Effector memory CD4-positive, alpha-beta T cell (primary cell): ENCODE measurements around the gene AFAP1L1.
"Not testable (repeated sequence)": the region's sequence is repeated elsewhere in the genome, so short reads cannot be mapped to it uniquely, and the experiment has no call there.

ENCODE experiments used
- DNase-seq, 3 donors: peaks; one replicate each; pipeline ENCODE4 v3.0.0-alpha.2; 2020
- H3K27ac ChIP-seq: 2 replicates; pipeline ENCODE4 v1.7.0; 2013; ENCODE audit warnings: mild to moderate bottlenecking, low read length, moderate library complexity; ENCODE audit not compliant: insufficient read depth, poor library complexity, severe bottlenecking
- H3K27me3 ChIP-seq: replicated peaks from 2 replicates; pipeline ENCODE4 v1.7.0; 2013; ENCODE audit warnings: mild to moderate bottlenecking, low read length; ENCODE audit not compliant: insufficient read depth, control insufficient read depth, poor library complexity, severe bottlenecking
- H3K36me3 ChIP-seq: 2 replicates; pipeline ENCODE4 v1.7.0; 2013; ENCODE audit warnings: mild to moderate bottlenecking, low read length, moderate library complexity; ENCODE audit not compliant: control insufficient read depth, insufficient read depth
- H3K4me1 ChIP-seq: 2 replicates; pipeline ENCODE4 v1.7.0; 2013; ENCODE audit warnings: low read length, mild to moderate bottlenecking; ENCODE audit not compliant: control insufficient read depth, insufficient read depth, poor library complexity, severe bottlenecking
- H3K4me3 ChIP-seq: 2 replicates; pipeline ENCODE4 v1.7.0; 2013; ENCODE audit warnings: low read length, low read depth, mild to moderate bottlenecking; ENCODE audit not compliant: insufficient read depth, poor library complexity, severe bottlenecking
- H3K9me3 ChIP-seq: 2 replicates; pipeline ENCODE4 v1.7.0; 2013; ENCODE audit warnings: mild to moderate bottlenecking, low read length, moderate library complexity; ENCODE audit not compliant: control insufficient read depth

Gene AFAP1L1

DNA sequence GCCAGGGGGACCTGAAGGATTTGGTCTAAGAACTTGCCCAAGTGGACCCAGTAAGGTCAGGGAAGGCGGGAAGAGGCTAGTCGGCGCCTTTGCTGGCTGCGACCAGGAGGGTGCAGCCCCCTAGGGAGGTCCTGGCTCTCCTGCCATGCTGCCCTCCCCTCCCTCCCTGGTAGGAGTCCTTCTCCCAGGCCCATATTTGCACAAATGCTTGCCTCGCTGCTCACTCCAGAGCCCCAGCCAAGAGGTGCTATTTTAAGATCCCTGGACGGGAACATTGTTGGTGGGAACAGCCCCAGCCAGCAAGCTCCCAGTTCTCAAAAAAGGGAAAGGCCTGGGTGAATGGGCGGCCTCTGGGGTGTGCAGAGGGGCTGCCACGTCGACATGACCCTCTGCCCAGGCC is 111.7 kb downstream of the AFAP1L1 start:
- Histone ChIP-seq H3K36me3 (no peaks in the 10 kb centered on the region), H3K27me3 (no peaks in the 10 kb centered on the region), H3K9me3 (no peaks in the 10 kb centered on the region), H3K4me1 (no peaks in the 10 kb centered on the region), H3K4me3 (no peak overlapping the region), H3K27ac (no peak overlapping the region)
- DNase-seq, result no peak

DNA sequence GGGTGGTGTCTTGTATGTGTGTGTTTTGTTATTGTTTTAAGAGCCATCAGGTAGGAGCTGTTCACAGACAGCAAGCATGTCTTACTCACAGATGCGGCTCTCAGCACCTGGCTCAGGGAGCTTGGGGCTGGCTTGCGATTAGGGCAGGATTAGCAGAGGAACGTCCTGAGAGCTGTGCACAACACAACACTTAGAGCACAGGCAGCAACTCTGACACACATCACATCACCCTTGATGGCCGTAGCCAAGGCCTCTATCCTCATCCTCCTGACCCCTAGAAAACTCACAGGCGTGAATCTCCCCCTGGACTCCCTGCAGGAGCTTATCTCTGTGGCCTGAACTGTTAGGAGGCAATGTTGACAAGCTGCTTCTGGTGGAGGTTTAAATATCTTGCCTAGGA is 114.5 kb downstream of the AFAP1L1 start:
- no peaks in the 10 kb centered on the region for H3K9me3 ChIP-seq
- no peaks in the 10 kb centered on the region for H3K27me3 ChIP-seq
- H3K36me3 ChIP-seq, result no peaks in the 10 kb centered on the region
- DNase-seq, result no peak
- no peak overlapping the region for H3K27ac ChIP-seq
- no peak overlapping the region for H3K4me3 ChIP-seq
- H3K4me1 ChIP-seq, result no peaks in the 10 kb centered on the region

DNA sequence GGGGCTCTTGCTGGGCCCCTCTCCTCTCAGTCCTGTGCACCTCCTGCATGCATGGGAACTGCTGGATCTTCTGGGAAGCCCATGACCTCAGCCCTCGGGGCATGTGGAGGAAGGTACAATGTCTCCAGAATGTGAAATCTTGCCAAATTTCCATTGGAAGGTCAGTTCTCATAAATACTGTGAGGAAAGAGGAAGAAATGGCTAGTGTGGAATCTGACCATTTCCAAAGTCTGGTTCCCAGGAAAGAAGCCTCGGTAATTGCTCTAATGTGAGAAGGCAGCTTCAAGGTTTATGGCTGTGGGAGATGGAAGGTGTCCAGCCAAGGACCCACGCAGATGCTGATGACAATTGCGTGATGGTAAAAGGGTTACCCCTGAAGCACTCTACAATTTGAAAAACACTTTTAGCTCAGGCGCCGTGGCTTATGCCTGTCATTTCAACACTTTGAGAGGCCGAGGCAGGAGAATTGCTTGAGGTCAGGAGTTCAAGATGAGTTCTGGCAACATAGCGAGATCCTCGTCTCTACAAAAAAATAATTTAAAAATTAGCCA is 115.5 kb downstream of the AFAP1L1 start:
- H3K27ac ChIP-seq, result no peak overlapping the region
- no peak for DNase-seq
- no peak overlapping the region for H3K4me3 ChIP-seq

DNA sequence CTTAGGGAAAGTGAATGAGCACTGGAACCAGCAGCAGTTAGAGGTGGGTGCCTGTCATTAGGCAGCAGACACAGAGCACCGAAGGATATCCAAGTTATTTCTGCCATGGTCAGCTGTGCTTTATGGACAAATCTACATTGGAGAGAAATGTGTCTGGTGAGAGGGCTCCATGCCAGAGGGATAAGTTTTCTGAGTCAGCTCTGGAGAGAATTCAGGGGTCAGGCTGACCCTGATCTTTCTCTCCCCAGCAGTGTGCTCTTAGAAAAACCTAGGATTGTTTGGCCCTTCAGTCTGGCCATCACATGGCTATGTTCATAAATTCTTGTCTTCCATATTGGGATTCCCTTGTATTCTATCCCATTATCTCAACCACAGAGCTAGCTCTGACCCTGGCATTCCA is 116.3 kb downstream of the AFAP1L1 start:
- H3K4me3 ChIP-seq, result no peak overlapping the region
- H3K9me3 ChIP-seq, result no peaks in the 10 kb centered on the region
- DNase-seq, result no peak
- H3K4me1 ChIP-seq, result no peaks in the 10 kb centered on the region
- no peaks in the 10 kb centered on the region for H3K27me3 ChIP-seq
- H3K27ac ChIP-seq, result no peak overlapping the region
- H3K36me3 ChIP-seq, result no peaks in the 10 kb centered on the region

More for the DNA sequence above, 115.5 kb downstream of the AFAP1L1 start:
- Histone ChIP-seq H3K27me3 (no peaks in the 10 kb centered on the region), H3K4me1 (no peaks in the 10 kb centered on the region), H3K36me3 (no peaks in the 10 kb centered on the region), H3K9me3 (no peaks in the 10 kb centered on the region)

DNA sequence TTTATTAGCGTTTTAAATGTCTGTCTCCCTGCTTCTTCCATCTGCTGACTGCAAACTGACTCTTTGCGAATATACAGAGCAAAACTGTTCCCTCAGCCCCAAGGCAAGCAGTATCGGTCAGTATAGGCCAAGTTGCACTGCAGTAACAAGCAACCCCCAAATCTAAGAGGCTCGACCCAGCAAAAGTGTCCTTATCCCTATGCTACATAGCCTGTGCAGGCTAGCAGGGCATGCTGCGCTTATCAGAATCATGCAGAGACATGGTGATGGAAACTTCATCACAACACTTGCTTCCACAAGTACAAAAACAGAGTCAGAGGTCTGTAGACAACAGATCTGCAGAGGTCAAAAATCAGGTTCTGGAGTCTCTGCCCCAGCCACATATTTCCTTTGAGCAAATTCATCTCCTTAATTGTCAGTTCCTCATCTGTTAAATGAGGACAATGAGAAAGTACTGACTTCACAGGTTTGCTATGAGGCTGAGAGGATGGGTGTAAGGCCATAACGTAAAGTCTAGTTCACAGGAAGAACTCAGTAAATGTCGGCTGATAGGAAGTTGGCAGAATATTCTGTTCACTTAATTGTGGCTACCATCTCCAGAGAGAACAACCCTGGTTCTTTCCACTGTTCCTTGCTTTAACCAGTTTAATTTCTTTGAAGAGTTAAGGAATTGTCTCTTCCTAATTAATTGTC is 117.0 kb downstream of the AFAP1L1 start:
- Histone ChIP-seq H3K9me3 (no peaks in the 10 kb centered on the region), H3K36me3 (no peaks in the 10 kb centered on the region), H3K4me1 (no peaks in the 10 kb centered on the region), H3K27me3 (no peaks in the 10 kb centered on the region), H3K4me3 (no peak overlapping the region), H3K27ac (no peak overlapping the region)
- DNase-seq, result no peak

DNA sequence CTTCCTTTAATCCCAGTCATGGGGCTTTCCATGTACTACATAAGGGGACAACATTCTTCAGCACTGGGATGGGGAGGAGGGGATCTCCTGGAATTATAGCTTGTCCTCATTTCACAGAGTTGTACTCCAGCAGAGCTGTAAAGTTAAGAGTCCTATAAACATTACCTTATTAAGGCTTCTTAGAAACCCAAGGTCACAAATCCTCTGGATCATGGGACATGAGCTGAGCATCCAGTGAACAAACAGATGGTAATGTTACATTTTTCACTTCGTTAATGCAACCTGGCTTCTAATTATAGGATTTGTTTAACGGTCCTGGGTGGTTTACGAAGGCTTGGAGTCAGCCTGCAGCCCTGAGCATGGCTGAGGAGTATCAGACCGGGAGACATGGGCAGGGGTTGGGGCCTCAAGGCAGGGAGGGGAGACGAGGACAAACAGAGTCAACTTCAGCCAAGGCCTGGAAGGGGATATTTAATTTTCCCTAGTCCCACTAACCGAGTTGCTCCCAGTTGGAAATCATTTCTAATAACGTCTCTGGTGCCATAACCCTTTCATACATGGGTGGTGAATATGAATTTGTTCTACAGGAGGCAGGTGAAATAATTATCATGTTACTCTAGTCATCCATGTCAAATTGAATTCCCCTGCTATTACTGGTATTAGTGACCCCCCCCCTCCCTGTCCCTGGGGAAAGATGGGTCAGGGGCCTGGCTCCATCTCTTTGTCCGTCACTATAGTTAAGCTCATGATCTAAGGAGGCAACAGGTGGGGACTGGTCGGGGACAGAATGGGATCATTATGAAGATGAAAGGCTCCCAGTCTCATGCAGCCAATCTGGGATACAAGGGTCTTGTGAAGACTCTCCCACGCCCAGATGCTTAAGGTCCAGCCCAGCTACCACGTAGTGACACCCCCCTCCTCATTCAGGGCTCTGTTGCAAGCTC is 118.2 kb downstream of the AFAP1L1 start:
- DNase-seq, result no peak
- no peak overlapping the region for H3K27ac ChIP-seq
- H3K4me3 ChIP-seq, result no peak overlapping the region
- no peaks in the 10 kb centered on the region for H3K36me3 ChIP-seq
- no peaks in the 10 kb centered on the region for H3K9me3 ChIP-seq
- H3K4me1 ChIP-seq, result no peaks in the 10 kb centered on the region
- no peaks in the 10 kb centered on the region for H3K27me3 ChIP-seq

DNA sequence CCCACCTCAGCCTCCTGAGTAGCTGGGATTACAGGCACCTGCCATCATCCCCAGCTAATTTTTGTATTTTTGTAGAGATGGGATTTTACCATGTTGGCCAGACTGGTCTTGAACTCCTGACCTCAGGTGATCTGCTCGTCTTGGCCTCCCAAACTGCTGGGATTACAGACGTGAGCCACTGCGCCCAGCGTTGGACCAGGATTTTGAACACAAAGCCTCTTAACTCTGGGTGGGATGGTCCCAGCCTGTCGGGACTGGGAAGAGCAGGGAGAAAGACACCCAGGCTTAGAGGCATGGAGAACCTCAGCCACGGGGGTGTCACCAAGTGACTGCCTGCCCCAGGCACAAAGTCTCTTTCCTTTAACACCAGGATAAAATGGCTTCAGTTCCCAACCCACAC is 119.4 kb downstream of the AFAP1L1 start:
- H3K9me3 ChIP-seq, H3K27me3 ChIP-seq, H3K27ac ChIP-seq: not testable (repeated sequence)

More for the DNA sequence above, 119.4 kb downstream of the AFAP1L1 start:
- not testable (repeated sequence) for DNase-seq, H3K4me1 ChIP-seq, H3K36me3 ChIP-seq, H3K4me3 ChIP-seq
